ENCODE measurements around the gene AOPEP.

Gene AOPEP

GRCh38 chr9:95003689-95004410, 277.4 kb downstream of the AOPEP start:
- peak; percentile 10; the same call in 1 of the 2 replicates for TF ChIP-seq CTCF (IDR thresholded peaks at IDR 0.05; ENCODE audit: low read depth, low read length)

GRCh38 chr9:95004411-95005277, 278.1 kb downstream of the AOPEP start:
- no peak for TF ChIP-seq CTCF (IDR thresholded peaks at IDR 0.05; ENCODE audit: low read depth, low read length)
- peak overlapping the region; percentile 87 for H3K4me3 ChIP-seq (ENCODE audit: low read depth, low read length)

More at GRCh38 chr9:95003689-95004410, 277.4 kb downstream of the AOPEP start:
- peak overlapping the region; percentile 87 for H3K4me3 ChIP-seq (ENCODE audit: low read depth, low read length)

GRCh38 chr9:95005278-95006143, 279.0 kb downstream of the AOPEP start:
- TF ChIP-seq CTCF (IDR thresholded peaks at IDR 0.05; ENCODE audit: low read depth, low read length): no peak
- H3K4me3 ChIP-seq (ENCODE audit: low read depth, low read length): peak overlapping the region; percentile 84

GRCh38 chr9:95007226-95007869, 280.8 kb downstream of the AOPEP start:
- TF ChIP-seq CTCF (IDR thresholded peaks at IDR 0.05; ENCODE audit: low read depth, low read length): no peak
- peak overlapping the region; percentile 84 for H3K4me3 ChIP-seq (ENCODE audit: low read depth, low read length)

GRCh38 chr9:95008151-95008771, 281.8 kb downstream of the AOPEP start:
- TF ChIP-seq CTCF (IDR thresholded peaks at IDR 0.05; ENCODE audit: low read depth, low read length): no peak
- peak overlapping the region; percentile 84 for H3K4me3 ChIP-seq (ENCODE audit: low read depth, low read length)

- no peak overlapping the region for H3K4me3 ChIP-seq (ENCODE audit: low read depth, low read length)
- no peak for TF ChIP-seq CTCF (IDR thresholded peaks at IDR 0.05; ENCODE audit: low read depth, low read length)
These were observed 283.0 kb downstream of the AOPEP start for GRCh38 chr9:95009459-95009858.

Measured in WI38 (cell line).